Measurements from ENCODE around the gene CD40LG. TPM values are rescaled to one million over a fixed set of nuclear protein-coding genes. Genes with fewer than 3 reads are reported as not detected.

CD40LG gene
- total RNA-seq = under 1 TPM; 0.22 to 0.43 (median 0.23) TPM
- long read RNA-seq, donor 1 = 0 reads
- long read RNA-seq, donor 2 = 0 reads

DNA sequence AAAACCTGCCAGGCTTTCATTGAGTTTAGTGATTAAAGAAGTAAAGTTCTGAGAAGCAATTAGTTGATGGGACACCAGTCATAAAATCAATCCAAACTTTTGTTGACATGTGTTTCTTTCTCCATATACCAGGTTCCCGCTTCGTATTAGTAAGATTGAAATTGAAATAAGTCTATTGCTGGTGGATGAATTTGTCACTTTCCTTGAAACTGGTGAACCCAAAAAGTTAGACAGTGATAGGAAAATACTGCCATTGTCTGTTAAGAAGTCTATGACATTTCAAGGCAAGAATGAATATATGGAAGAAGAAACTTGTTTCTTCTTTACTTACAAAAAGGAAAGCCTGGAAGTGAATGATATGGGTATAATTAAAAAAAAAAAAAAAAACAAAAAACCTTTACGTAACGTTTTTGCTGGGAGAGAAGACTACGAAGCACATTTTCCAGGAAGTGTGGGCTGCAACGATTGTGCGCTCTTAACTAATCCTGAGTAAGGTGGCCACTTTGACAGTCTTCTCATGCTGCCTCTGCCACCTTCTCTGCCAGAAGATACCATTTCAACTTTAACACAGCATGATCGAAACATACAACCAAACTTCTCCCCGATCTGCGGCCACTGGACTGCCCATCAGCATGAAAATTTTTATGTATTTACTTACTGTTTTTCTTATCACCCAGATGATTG lies at the start of gene CD40LG:
CD40LG (plus strand) TSS at position 482 of the 684 bp plus-strand sequence; CDS start at position 573, 91 bp downstream.
- Histone ChIP-seq H3K4me1 (ENCODE audit: low read depth) (no peaks in the 10 kb centered on the region), H3K4me3 (no peak within 1 kb of the TSS), H3K36me3 (ENCODE audit: low read depth) (no peaks in the 10 kb centered on the region), H3K9me3 (no peaks in the 10 kb centered on the region)
- intact Hi-C loops (cut with DNase I, micrococcal nuclease) = no loop called here
- TF ChIP-seq, protein P1, sequence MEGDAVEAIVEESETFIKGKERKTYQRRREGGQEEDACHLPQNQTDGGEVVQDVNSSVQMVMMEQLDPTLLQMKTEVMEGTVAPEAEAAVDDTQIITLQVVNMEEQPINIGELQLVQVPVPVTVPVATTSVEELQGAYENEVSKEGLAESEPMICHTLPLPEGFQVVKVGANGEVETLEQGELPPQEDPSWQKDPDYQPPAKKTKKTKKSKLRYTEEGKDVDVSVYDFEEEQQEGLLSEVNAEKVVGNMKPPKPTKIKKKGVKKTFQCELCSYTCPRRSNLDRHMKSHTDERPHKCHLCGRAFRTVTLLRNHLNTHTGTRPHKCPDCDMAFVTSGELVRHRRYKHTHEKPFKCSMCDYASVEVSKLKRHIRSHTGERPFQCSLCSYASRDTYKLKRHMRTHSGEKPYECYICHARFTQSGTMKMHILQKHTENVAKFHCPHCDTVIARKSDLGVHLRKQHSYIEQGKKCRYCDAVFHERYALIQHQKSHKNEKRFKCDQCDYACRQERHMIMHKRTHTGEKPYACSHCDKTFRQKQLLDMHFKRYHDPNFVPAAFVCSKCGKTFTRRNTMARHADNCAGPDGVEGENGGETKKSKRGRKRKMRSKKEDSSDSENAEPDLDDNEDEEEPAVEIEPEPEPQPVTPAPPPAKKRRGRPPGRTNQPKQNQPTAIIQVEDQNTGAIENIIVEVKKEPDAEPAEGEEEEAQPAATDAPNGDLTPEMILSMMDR (IDR thresholded peaks at IDR 0.05) = no peak
- ATAC-seq (no peak), DNase-seq (no peak)

DNA sequence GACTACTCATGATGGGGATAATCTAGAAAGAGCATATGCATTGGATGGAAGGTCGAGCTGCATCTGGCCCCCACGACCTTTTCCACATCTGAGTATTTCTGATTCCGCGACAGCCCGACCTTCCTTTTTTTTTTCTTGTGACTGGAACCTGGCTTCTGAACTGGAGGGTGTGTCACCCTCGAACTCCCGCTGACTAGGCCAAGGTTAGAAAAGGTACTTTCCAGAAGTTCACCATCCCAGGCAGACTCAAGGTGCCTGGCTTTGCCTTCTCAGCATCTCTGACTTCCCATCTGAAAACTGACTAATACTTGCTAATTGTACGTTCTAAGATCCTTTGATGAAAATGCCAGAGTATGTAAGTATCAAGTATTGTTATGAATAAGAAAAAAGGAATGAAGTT lies 49.3 kb upstream of the CD40LG start:
- ATAC-seq (no peak), DNase-seq (no peak)
- intact Hi-C loops (cut with DNase I, micrococcal nuclease) = no loop called here
- Histone ChIP-seq H3K4me1 (ENCODE audit: low read depth) (no peaks in the 10 kb centered on the region), H3K9me3 (no peaks in the 10 kb centered on the region), H3K4me3 (no peak overlapping the region), H3K36me3 (ENCODE audit: low read depth) (no peaks in the 10 kb centered on the region)
- TF ChIP-seq, protein P1 (IDR thresholded peaks at IDR 0.05) = no peak

DNA sequence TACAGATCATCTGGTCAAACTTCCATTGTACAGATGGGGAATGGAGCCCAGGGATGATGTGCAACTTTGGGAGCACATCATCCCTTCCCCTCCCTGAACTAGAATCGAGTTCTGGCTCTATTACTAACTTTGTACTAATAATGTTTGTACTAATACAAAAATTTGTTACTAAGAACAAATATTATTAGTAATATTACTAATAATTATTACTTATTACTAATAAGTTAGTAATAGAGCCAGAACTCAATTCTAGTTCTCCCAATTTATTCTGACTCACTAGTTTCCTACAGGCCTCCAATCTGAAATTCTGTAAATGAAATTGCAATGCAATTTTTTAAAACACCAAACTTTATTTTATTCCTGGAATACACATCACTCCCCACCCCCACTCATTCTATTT lies 47.9 kb upstream of the CD40LG start:
- intact Hi-C loops (cut with DNase I, micrococcal nuclease) = loop anchor here in 1 of 2 donors (10.0 kb wide), 1 partner anchor 95 kb away; no protein-coding TSS in a partner anchor
- no peaks in the 10 kb centered on the region for H3K4me1 ChIP-seq (ENCODE audit: low read depth)
- no peak for ATAC-seq
- DNase-seq = no peak
- H3K9me3 ChIP-seq = no peaks in the 10 kb centered on the region
- H3K4me3 ChIP-seq = no peak overlapping the region
- TF ChIP-seq, protein P1 (IDR thresholded peaks at IDR 0.05) = no peak
- no peaks in the 10 kb centered on the region for H3K36me3 ChIP-seq (ENCODE audit: low read depth)

DNA sequence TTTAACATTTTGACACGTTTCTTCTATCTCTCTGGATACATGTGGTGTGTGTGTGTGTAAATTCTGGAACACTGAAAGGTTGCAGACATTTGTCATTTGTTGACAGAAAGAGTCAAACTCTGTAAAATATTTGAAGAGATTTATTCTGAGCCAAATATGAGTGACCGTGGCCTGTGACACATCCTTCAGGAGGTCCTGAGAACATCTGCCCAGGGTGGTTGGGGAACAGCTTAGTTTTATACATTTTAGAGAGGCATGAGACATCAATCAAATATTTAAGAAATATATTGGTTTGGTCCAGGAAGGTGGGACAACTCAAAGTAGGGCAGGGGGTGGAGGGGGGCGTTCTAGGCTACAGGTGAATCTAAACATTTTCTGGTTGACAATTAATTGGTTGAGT lies 40.7 kb upstream of the CD40LG start:
- H3K4me1 ChIP-seq (ENCODE audit: low read depth) = no peaks in the 10 kb centered on the region
- no peak overlapping the region for H3K4me3 ChIP-seq
- ATAC-seq (no peak), DNase-seq (no peak)
- H3K36me3 ChIP-seq (ENCODE audit: low read depth) = no peaks in the 10 kb centered on the region
- TF ChIP-seq, protein P1 (IDR thresholded peaks at IDR 0.05) = no peak
- intact Hi-C loops (cut with DNase I, micrococcal nuclease) = loop anchor here in 1 of 2 donors (10.0 kb wide), 1 partner anchor 88 kb away; no protein-coding TSS in a partner anchor
- H3K9me3 ChIP-seq = no peaks in the 10 kb centered on the region

DNA sequence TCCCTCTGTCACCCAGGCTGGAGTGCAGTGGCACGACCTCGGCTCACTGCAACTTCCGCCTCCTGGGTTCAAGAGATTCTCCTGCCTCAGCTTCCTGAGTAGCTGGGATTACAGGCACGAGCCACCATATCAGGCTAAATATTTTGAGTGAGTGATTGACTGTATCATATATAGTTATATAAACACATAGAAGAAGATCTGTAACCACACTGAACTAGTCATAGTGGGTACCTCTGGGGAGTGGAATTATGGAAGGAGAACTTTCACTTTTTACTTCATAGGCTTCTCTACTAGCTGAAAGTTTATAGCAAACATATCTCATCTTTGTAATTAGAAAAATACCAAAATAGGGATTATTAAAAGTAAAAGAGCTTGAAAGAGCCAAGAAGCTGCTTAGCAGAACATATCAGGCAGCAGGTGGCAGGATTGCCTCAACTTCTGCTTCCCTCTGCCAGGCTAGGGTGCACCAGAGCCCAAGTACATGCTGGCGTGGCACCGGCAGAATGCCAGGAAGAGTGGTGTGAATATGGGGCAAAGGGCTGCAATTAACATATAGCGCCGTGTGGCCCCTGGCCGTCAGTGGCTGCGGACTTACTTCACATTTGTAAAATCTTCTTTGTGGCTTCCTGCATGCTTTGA lies 39.5 kb upstream of the CD40LG start:
- Histone ChIP-seq H3K9me3 (no peaks in the 10 kb centered on the region), H3K4me3 (no peak overlapping the region), H3K36me3 (ENCODE audit: low read depth) (no peaks in the 10 kb centered on the region), H3K4me1 (ENCODE audit: low read depth) (no peaks in the 10 kb centered on the region)
- intact Hi-C loops (cut with DNase I, micrococcal nuclease) = loop anchor here in 1 of 2 donors (10.0 kb wide), 1 partner anchor 86 kb away; no protein-coding TSS in a partner anchor
- TF ChIP-seq, protein P1 (IDR thresholded peaks at IDR 0.05) = no peak
- peak; percentile 51 to 69 (median 68) for DNase-seq
- ATAC-seq = peak; percentile 78

All from mucosa of descending colon (tissue), 3 donors.